PFSK-1 (cell line): ENCODE measurements around the gene CDK2AP2.

Source experiments
- FOXP2 ChIP-seq: optimal IDR thresholded peaks from 2 replicates; pipeline ENCODE3; 2011; ENCODE audit warnings: borderline replicate concordance, control low read depth, inconsistent platforms; ENCODE audit not compliant: insufficient read depth; ENCODE audit errors: extremely low read length, extremely low read depth
- POLR2AphosphoS5 ChIP-seq: IDR thresholded peaks from 2 replicates; pipeline ENCODE4 v1.6.1; 2012; ENCODE audit warnings: low read depth, mild to moderate bottlenecking, control low read depth, low read length, moderate library complexity
- SIN3A ChIP-seq: IDR thresholded peaks from 2 replicates; pipeline ENCODE4 v1.6.1; 2012; ENCODE audit warnings: mild to moderate bottlenecking, low read length, moderate library complexity, borderline replicate concordance; ENCODE audit not compliant: insufficient read depth
- TAF1 ChIP-seq: IDR thresholded peaks from 2 replicates; pipeline ENCODE4 v1.6.1; 2012; ENCODE audit warnings: low read length, control low read depth, borderline replicate concordance; ENCODE audit not compliant: insufficient read depth
- TF ChIP-seq, protein P1 (sequence below), 2 experiments: IDR thresholded peaks; 2 replicates each; pipeline versions ENCODE4 v1.6.1 to v1.8.0; 2011 to 2012; ENCODE audit warnings: low read depth in 2 of 2, low read length in 2 of 2, control low read depth in 1 of 2, inconsistent platforms in 1 of 2, mild to moderate bottlenecking in 1 of 2, moderate library complexity in 1 of 2; ENCODE audit not compliant: insufficient read depth in 1 of 2

The CDK2AP2 gene

DNA sequence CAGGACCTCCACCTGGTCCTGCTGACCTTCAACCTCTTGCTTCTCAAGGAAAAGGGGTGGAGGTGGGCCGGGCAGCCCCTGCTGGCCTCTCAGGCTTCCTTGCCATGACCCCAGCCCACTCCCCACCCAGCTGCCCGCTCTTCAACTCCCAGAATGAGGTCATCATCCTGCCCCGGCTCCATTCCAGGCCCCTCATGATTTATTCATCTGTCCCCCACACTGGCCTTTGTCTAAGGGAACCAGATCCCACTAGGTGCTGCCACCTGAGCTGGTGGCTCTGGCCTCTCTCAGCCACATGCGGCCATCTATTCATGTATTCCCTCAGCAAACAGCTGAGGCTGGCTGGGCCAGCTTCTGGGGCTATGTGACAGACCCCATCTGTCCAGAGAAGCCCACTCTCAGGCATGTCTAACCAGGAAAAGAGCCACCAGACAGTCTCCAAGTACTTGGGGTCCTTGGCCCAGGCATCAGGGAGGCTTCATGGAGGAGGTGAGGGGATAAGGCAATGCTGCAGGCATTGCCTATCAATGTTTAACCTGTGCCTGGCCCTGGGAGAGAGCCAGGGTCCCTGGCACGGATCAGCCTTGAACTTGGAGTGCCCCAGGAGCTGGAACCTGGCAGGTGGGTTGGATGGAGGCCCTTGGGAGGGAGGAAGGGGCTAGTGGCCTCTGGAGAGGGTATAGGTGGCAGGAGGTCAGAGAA is 17.5 kb upstream of the CDK2AP2 start:
- TF ChIP-seq POLR2AphosphoS5 = no peak
- TF ChIP-seq FOXP2 = no peak
- TF ChIP-seq, protein P1, sequence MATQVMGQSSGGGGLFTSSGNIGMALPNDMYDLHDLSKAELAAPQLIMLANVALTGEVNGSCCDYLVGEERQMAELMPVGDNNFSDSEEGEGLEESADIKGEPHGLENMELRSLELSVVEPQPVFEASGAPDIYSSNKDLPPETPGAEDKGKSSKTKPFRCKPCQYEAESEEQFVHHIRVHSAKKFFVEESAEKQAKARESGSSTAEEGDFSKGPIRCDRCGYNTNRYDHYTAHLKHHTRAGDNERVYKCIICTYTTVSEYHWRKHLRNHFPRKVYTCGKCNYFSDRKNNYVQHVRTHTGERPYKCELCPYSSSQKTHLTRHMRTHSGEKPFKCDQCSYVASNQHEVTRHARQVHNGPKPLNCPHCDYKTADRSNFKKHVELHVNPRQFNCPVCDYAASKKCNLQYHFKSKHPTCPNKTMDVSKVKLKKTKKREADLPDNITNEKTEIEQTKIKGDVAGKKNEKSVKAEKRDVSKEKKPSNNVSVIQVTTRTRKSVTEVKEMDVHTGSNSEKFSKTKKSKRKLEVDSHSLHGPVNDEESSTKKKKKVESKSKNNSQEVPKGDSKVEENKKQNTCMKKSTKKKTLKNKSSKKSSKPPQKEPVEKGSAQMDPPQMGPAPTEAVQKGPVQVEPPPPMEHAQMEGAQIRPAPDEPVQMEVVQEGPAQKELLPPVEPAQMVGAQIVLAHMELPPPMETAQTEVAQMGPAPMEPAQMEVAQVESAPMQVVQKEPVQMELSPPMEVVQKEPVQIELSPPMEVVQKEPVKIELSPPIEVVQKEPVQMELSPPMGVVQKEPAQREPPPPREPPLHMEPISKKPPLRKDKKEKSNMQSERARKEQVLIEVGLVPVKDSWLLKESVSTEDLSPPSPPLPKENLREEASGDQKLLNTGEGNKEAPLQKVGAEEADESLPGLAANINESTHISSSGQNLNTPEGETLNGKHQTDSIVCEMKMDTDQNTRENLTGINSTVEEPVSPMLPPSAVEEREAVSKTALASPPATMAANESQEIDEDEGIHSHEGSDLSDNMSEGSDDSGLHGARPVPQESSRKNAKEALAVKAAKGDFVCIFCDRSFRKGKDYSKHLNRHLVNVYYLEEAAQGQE (IDR thresholded peaks at IDR 0.05; ENCODE audit: insufficient read depth in 1 of 2, low read depth in 2 of 2, low read length in 2 of 2) = no peak
- no peak for TF ChIP-seq TAF1
- no peak for TF ChIP-seq SIN3A

DNA sequence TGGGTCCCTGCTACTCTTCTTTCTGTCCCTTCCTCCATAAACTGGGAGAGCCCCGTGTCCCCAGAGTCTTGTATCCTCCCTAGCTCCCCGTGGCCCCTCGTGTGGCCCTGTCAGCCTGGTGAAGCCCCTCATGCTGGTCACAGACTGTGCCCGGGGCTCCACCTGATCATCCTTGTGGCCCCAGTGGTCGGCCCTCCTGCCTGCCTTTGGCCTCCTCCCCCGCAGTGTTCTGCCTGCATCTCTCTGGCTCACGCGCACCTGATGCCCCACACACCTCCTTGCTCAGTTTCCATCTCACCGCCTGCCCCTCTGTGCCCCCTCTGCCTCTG is 16.5 kb upstream of the CDK2AP2 start:
- TF ChIP-seq POLR2AphosphoS5 = no peak
- no peak for TF ChIP-seq FOXP2
- TF ChIP-seq, protein P1 (IDR thresholded peaks at IDR 0.05; ENCODE audit: insufficient read depth in 1 of 2, low read depth in 2 of 2, low read length in 2 of 2) = no peak
- TF ChIP-seq SIN3A = no peak
- TF ChIP-seq TAF1 = no peak

- TF ChIP-seq, protein P1 (IDR thresholded peaks at IDR 0.05; ENCODE audit: insufficient read depth in 1 of 2, low read depth in 2 of 2, low read length in 2 of 2) = no peak
- TF ChIP-seq TAF1 (no peak), FOXP2 (no peak), POLR2AphosphoS5 (no peak), SIN3A (no peak)
Measured at GRCh38 chr11:67523556-67524479, 15.9 kb upstream of the CDK2AP2 start.

GRCh38 chr11:67522844-67523555 is 15.0 kb upstream of the CDK2AP2 start, which contains the start of gene CABP2:
TSS of gene CABP2 (minus strand) at chr11:67523446. CDS start at chr11:67523326, 120 bp downstream.
- TF ChIP-seq SIN3A (no peak), TAF1 (no peak), POLR2AphosphoS5 (no peak), FOXP2 (no peak)
- TF ChIP-seq, protein P1 (IDR thresholded peaks at IDR 0.05; ENCODE audit: insufficient read depth in 1 of 2, low read depth in 2 of 2, low read length in 2 of 2) = no peak
